ENCODE measurements around the gene CYYR1.

DNA sequence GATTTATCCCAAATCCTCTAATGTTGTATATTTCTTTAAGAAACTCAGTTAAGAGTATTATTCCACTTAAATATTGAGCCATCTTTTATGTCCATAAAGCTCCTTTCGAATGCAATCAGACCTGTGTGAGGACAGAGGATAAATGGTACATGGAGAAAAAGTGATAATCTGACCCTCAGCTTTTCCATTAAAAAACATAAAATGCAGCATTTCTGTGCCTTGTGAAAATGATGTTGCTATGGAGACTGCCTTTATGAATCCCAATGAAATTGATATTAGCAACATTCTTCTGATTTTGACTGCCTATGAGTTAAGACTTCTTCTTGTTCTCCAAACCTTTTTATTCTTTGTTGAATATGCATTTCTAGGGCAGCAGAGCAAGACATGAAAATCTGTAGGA, 44.1 kb upstream of the CYYR1 start:
- TF ChIP-seq, protein P1, sequence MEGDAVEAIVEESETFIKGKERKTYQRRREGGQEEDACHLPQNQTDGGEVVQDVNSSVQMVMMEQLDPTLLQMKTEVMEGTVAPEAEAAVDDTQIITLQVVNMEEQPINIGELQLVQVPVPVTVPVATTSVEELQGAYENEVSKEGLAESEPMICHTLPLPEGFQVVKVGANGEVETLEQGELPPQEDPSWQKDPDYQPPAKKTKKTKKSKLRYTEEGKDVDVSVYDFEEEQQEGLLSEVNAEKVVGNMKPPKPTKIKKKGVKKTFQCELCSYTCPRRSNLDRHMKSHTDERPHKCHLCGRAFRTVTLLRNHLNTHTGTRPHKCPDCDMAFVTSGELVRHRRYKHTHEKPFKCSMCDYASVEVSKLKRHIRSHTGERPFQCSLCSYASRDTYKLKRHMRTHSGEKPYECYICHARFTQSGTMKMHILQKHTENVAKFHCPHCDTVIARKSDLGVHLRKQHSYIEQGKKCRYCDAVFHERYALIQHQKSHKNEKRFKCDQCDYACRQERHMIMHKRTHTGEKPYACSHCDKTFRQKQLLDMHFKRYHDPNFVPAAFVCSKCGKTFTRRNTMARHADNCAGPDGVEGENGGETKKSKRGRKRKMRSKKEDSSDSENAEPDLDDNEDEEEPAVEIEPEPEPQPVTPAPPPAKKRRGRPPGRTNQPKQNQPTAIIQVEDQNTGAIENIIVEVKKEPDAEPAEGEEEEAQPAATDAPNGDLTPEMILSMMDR (IDR thresholded peaks at IDR 0.05; ENCODE audit: extremely low read depth in 1 of 2, insufficient read depth in 1 of 2, low read depth in 1 of 2, low read length in 2 of 2), result no peak
- TF ChIP-seq EZH2 (IDR thresholded peaks at IDR 0.05; ENCODE audit: borderline replicate concordance, low read depth, low read length, severe bottlenecking), result no peak
- TF ChIP-seq POLR2AphosphoS5 (IDR thresholded peaks at IDR 0.05; ENCODE audit: insufficient read depth, low read depth, low read length), result no peak
- no peak for TF ChIP-seq POLR2A (IDR thresholded peaks at IDR 0.05; ENCODE audit: low read depth, low read length)
- no peak for TF ChIP-seq GATA2 (IDR thresholded peaks at IDR 0.05; ENCODE audit: insufficient read depth, insufficient read length, low read depth, low read length)
- TF ChIP-seq JUN (IDR thresholded peaks at IDR 0.05; ENCODE audit: borderline replicate concordance, insufficient read depth, insufficient read length, low read depth), result no peak
- TF ChIP-seq, protein P2, sequence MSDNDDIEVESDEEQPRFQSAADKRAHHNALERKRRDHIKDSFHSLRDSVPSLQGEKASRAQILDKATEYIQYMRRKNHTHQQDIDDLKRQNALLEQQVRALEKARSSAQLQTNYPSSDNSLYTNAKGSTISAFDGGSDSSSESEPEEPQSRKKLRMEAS (IDR thresholded peaks at IDR 0.05; ENCODE audit: insufficient read depth, insufficient read length), result no peak
- no peak for TF ChIP-seq MYC (IDR thresholded peaks at IDR 0.05; ENCODE audit: low read depth, low read length)

Measured in endothelial cell of umbilical vein (primary cell).